Measurements from ENCODE around the gene PAK5. TPM values are rescaled to one million over a fixed set of nuclear protein-coding genes. Genes with fewer than 3 reads are reported as not detected.

Gene PAK5
- total RNA-seq, 1 experiment from 2014 or later, result not detected

DNA sequence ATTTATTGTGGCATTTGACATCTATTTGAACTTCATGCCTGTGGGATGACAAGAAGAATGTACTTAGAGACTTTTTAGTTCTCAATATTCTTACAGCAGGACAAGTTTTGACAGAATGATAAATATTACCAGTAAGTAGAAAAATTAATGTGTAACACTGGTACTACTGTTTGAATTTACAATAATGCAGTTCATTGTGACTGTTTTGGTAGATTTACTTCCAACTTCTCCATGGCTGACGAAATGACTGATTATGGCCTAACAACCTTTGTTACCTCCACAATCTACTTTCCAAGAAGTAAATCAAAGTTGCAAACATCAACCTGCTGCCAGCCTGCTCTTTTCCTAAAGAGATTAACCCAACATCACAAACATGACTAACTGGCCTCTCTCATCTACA is 38.5 kb downstream of the PAK5 start:
- H3K4me1 ChIP-seq (ENCODE audit: control insufficient read depth, insufficient read depth, low read length), result no peaks in the 10 kb centered on the region
- no peak for ATAC-seq
- CTCF ChIA-PET, result no interaction called here
- no peak for TF ChIP-seq POLR2AphosphoS5 (IDR thresholded peaks at IDR 0.05; ENCODE audit: low read depth, low read length)
- TF ChIP-seq TCF7L2 (IDR thresholded peaks at IDR 0.05; ENCODE audit: low read depth, low read length), result no peak
- TF ChIP-seq, protein P1, sequence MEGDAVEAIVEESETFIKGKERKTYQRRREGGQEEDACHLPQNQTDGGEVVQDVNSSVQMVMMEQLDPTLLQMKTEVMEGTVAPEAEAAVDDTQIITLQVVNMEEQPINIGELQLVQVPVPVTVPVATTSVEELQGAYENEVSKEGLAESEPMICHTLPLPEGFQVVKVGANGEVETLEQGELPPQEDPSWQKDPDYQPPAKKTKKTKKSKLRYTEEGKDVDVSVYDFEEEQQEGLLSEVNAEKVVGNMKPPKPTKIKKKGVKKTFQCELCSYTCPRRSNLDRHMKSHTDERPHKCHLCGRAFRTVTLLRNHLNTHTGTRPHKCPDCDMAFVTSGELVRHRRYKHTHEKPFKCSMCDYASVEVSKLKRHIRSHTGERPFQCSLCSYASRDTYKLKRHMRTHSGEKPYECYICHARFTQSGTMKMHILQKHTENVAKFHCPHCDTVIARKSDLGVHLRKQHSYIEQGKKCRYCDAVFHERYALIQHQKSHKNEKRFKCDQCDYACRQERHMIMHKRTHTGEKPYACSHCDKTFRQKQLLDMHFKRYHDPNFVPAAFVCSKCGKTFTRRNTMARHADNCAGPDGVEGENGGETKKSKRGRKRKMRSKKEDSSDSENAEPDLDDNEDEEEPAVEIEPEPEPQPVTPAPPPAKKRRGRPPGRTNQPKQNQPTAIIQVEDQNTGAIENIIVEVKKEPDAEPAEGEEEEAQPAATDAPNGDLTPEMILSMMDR (IDR thresholded peaks at IDR 0.05), result no peak
- TF ChIP-seq, protein P2, sequence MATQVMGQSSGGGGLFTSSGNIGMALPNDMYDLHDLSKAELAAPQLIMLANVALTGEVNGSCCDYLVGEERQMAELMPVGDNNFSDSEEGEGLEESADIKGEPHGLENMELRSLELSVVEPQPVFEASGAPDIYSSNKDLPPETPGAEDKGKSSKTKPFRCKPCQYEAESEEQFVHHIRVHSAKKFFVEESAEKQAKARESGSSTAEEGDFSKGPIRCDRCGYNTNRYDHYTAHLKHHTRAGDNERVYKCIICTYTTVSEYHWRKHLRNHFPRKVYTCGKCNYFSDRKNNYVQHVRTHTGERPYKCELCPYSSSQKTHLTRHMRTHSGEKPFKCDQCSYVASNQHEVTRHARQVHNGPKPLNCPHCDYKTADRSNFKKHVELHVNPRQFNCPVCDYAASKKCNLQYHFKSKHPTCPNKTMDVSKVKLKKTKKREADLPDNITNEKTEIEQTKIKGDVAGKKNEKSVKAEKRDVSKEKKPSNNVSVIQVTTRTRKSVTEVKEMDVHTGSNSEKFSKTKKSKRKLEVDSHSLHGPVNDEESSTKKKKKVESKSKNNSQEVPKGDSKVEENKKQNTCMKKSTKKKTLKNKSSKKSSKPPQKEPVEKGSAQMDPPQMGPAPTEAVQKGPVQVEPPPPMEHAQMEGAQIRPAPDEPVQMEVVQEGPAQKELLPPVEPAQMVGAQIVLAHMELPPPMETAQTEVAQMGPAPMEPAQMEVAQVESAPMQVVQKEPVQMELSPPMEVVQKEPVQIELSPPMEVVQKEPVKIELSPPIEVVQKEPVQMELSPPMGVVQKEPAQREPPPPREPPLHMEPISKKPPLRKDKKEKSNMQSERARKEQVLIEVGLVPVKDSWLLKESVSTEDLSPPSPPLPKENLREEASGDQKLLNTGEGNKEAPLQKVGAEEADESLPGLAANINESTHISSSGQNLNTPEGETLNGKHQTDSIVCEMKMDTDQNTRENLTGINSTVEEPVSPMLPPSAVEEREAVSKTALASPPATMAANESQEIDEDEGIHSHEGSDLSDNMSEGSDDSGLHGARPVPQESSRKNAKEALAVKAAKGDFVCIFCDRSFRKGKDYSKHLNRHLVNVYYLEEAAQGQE (IDR thresholded peaks at IDR 0.05; ENCODE audit: insufficient read depth in 1 of 2, low read depth in 2 of 2, low read length in 1 of 2), result no peak
- no peak for TF ChIP-seq SIN3A (IDR thresholded peaks at IDR 0.05; ENCODE audit: borderline replicate concordance, insufficient read depth, low read depth, low read length)
- H3K36me3 ChIP-seq (ENCODE audit: control insufficient read depth, insufficient read depth, low read length), result no peaks in the 10 kb centered on the region
- BruUV-seq (replicated peaks), result no TSS peak
- H3K27ac ChIP-seq (ENCODE audit: low read length), result no peak overlapping the region
- intact Hi-C loops (cut with micrococcal nuclease; ENCODE audit: unreplicated experiment) (no loop called here), in situ Hi-C loops (cut with HindIII; ENCODE audit: low pct_unique_long_range_greater_than_20kb, low sequenced_read_pairs) (no loop called here)
- H3K9me3 ChIP-seq (ENCODE audit: control insufficient read depth, insufficient read depth, low read depth, low read length), result no peaks in the 10 kb centered on the region
- no peak overlapping the region for H3K4me3 ChIP-seq (ENCODE audit: low read depth in 2 of 2, low read length in 2 of 2)
- POLR2A ChIA-PET, result no interaction called here
- DNase-seq (ENCODE audit: low read depth, low spot score), result no peak
- no peaks in the 10 kb centered on the region for H3K27me3 ChIP-seq (ENCODE audit: control insufficient read depth, insufficient read depth, low read length)

DNA sequence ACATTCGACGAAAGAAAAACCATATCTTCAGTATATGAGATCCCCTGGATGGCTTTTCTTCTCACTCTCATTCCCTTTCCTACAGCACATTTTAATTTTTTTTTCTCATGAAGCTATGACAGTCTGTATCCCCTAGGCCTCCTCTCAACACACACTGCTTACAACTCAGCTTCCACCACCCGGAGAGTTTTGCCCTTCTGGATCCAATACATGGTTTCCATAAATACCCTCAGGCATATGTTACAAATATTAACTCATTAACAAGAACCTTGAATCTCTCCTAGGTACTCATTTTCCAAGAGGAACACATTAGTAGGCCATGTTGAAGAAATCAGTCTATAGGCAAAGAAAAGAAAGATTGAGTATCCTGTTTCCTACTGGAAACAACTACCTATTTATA is 44.0 kb downstream of the PAK5 start:
- Histone ChIP-seq H3K4me3 (ENCODE audit: low read depth in 2 of 2, low read length in 2 of 2) (no peak overlapping the region), H3K9me3 (ENCODE audit: control insufficient read depth, insufficient read depth, low read depth, low read length) (no peaks in the 10 kb centered on the region), H3K27ac (ENCODE audit: low read length) (no peak overlapping the region), H3K27me3 (ENCODE audit: control insufficient read depth, insufficient read depth, low read length) (no peaks in the 10 kb centered on the region), H3K36me3 (ENCODE audit: control insufficient read depth, insufficient read depth, low read length) (no peaks in the 10 kb centered on the region), H3K4me1 (ENCODE audit: control insufficient read depth, insufficient read depth, low read length) (no peaks in the 10 kb centered on the region)
- no TSS peak for BruUV-seq (replicated peaks)
- in situ Hi-C loops (cut with HindIII; ENCODE audit: low pct_unique_long_range_greater_than_20kb, low sequenced_read_pairs) (no loop called here), intact Hi-C loops (cut with micrococcal nuclease; ENCODE audit: unreplicated experiment) (no loop called here)
- DNase-seq (ENCODE audit: low read depth, low spot score), result no peak
- TF ChIP-seq, protein P2 (IDR thresholded peaks at IDR 0.05; ENCODE audit: insufficient read depth in 1 of 2, low read depth in 2 of 2, low read length in 1 of 2), result no peak
- TF ChIP-seq POLR2AphosphoS5 (IDR thresholded peaks at IDR 0.05; ENCODE audit: low read depth, low read length) (no peak), SIN3A (IDR thresholded peaks at IDR 0.05; ENCODE audit: borderline replicate concordance, insufficient read depth, low read depth, low read length) (no peak), TCF7L2 (IDR thresholded peaks at IDR 0.05; ENCODE audit: low read depth, low read length) (no peak)
- TF ChIP-seq, protein P1 (IDR thresholded peaks at IDR 0.05), result no peak
- no peak for ATAC-seq
- POLR2A ChIA-PET, result no interaction called here
- CTCF ChIA-PET, result no interaction called here

All from Panc1 (cell line).